GM21515 (cell line): ENCODE data around the gene EME1.
"Not testable (repeated sequence)": the region's sequence is repeated elsewhere in the genome, so short reads cannot be mapped to it uniquely, and the experiment has no call there.

Experiments
- ATAC-seq: cut with Tn5 transposase; IDR thresholded peaks from one replicate; pipeline ENCODE4 v1.9.1; 2021; ENCODE audit not compliant: unreplicated experiment

The EME1 gene

GRCh38 chr17:50372758-50373556 lies at the start of gene EME1, which contains the start of gene MRPL27:
Gene EME1 (plus strand): TSS chr17:50373229. CDS start chr17:50375209, 1,980 bp downstream.
Gene MRPL27 (minus strand): TSS chr17:50373184. CDS start chr17:50373170, 14 bp downstream.
- ATAC-seq = peak; percentile 78

GRCh38 chr17:50325906-50326305 lies 47.1 kb upstream of the EME1 start:
- ATAC-seq = no peak

- no peak for ATAC-seq
Measured at GRCh38 chr17:50326831-50327364, 46.1 kb upstream of the EME1 start.

- ATAC-seq = no peak
Measured at GRCh38 chr17:50328363-50329325, 44.4 kb upstream of the EME1 start.

- ATAC-seq = no peak
Measured at GRCh38 chr17:50329716-50330115, 43.3 kb upstream of the EME1 start.

GRCh38 chr17:50330151-50330775 lies 42.8 kb upstream of the EME1 start:
- ATAC-seq = no peak

- ATAC-seq = no peak
Measured at GRCh38 chr17:50331085-50331791, 41.8 kb upstream of the EME1 start.

- ATAC-seq = no peak
Measured at GRCh38 chr17:50332196-50332595, 40.8 kb upstream of the EME1 start.

GRCh38 chr17:50333291-50334057 lies 39.6 kb upstream of the EME1 start:
- not testable (repeated sequence) for ATAC-seq

GRCh38 chr17:50337956-50338355 lies 35.1 kb upstream of the EME1 start:
- ATAC-seq = no peak

GRCh38 chr17:50338645-50339044 lies 34.4 kb upstream of the EME1 start:
- ATAC-seq = no peak

- ATAC-seq = no peak
Measured at GRCh38 chr17:50339381-50339780, 33.6 kb upstream of the EME1 start.

- ATAC-seq = no peak
Measured at GRCh38 chr17:50344731-50345365, 28.2 kb upstream of the EME1 start.

GRCh38 chr17:50345432-50346312 lies 27.4 kb upstream of the EME1 start, which contains the start of gene XYLT2:
Gene XYLT2 (plus strand): TSS chr17:50346126. CDS start chr17:50346141, 15 bp downstream.
- peak; percentile 81 for ATAC-seq

GRCh38 chr17:50346313-50347116 lies 26.5 kb upstream of the EME1 start:
- ATAC-seq = peak; percentile 46

GRCh38 chr17:50347117-50347893 lies 25.7 kb upstream of the EME1 start:
- ATAC-seq = no peak
